ENCODE data around the gene ZNF414. TPM values are rescaled to one million over a fixed set of nuclear protein-coding genes. Genes with fewer than 3 reads are reported as not detected.

Gene ZNF414
- total RNA-seq, 2 donors from 2014 or later, result 6.5 to 10.6 TPM

- ATAC-seq (ENCODE audit: insufficient number of reproducible peaks, low FRiP score, low read depth) (no peak), DNase-seq (ENCODE audit: low spot score) (no peak)
- H3K9me3 ChIP-seq, result no peaks in the 10 kb centered on the region
- no peaks in the 10 kb centered on the region for H3K27me3 ChIP-seq (replicated peaks; ENCODE audit: insufficient read depth)
- peaks cover 52% of the 10 kb centered on the region for H3K36me3 ChIP-seq
- H3K4me3 ChIP-seq, result no peak overlapping the region
- no peaks in the 10 kb centered on the region for H3K4me1 ChIP-seq (ENCODE audit: control insufficient read depth in 1 of 2, low read depth in 2 of 2)
- no peak overlapping the region for H3K27ac ChIP-seq
- TF ChIP-seq CTCF (IDR thresholded peaks at IDR 0.05), result no peak
These were observed 26.7 kb downstream of the ZNF414 start for GRCh38 chr19:8487137-8487851.

GRCh38 chr19:8486661-8487136 lies 27.3 kb downstream of the ZNF414 start:
- H3K27ac ChIP-seq, result no peak overlapping the region
- H3K9me3 ChIP-seq, result no peaks in the 10 kb centered on the region
- H3K4me1 ChIP-seq (ENCODE audit: control insufficient read depth in 1 of 2, low read depth in 2 of 2), result no peaks in the 10 kb centered on the region
- no peaks in the 10 kb centered on the region for H3K27me3 ChIP-seq (replicated peaks; ENCODE audit: insufficient read depth)
- peaks cover 52% of the 10 kb centered on the region for H3K36me3 ChIP-seq
- ATAC-seq (ENCODE audit: insufficient number of reproducible peaks, low FRiP score, low read depth) (no peak), DNase-seq (ENCODE audit: low spot score) (no peak)
- TF ChIP-seq CTCF (IDR thresholded peaks at IDR 0.05), result no peak
- no peak overlapping the region for H3K4me3 ChIP-seq

GRCh38 chr19:8485561-8486371 lies 28.2 kb downstream of the ZNF414 start:
- TF ChIP-seq CTCF (IDR thresholded peaks at IDR 0.05), result no peak
- ATAC-seq (ENCODE audit: insufficient number of reproducible peaks, low FRiP score, low read depth) (no peak), DNase-seq (ENCODE audit: low spot score) (no peak)
- Histone ChIP-seq H3K4me1 (ENCODE audit: control insufficient read depth in 1 of 2, low read depth in 2 of 2) (no peaks in the 10 kb centered on the region), H3K27me3 (replicated peaks; ENCODE audit: insufficient read depth) (no peaks in the 10 kb centered on the region), H3K9me3 (no peaks in the 10 kb centered on the region), H3K4me3 (no peak overlapping the region), H3K27ac (no peak overlapping the region), H3K36me3 (peaks cover 52% of the 10 kb centered on the region)

GRCh38 chr19:8484331-8484894 lies 29.6 kb downstream of the ZNF414 start:
- Histone ChIP-seq H3K27me3 (replicated peaks; ENCODE audit: insufficient read depth) (no peaks in the 10 kb centered on the region), H3K9me3 (no peaks in the 10 kb centered on the region), H3K4me3 (no peak overlapping the region), H3K27ac (no peak overlapping the region), H3K4me1 (ENCODE audit: control insufficient read depth in 1 of 2, low read depth in 2 of 2) (no peaks in the 10 kb centered on the region), H3K36me3 (peaks cover 52% of the 10 kb centered on the region)
- ATAC-seq (ENCODE audit: insufficient number of reproducible peaks, low FRiP score, low read depth) (no peak), DNase-seq (ENCODE audit: low spot score) (no peak)
- no peak for TF ChIP-seq CTCF (IDR thresholded peaks at IDR 0.05)

GRCh38 chr19:8483165-8483564 lies 30.8 kb downstream of the ZNF414 start:
- no peaks in the 10 kb centered on the region for H3K27me3 ChIP-seq (replicated peaks; ENCODE audit: insufficient read depth)
- H3K27ac ChIP-seq, result no peak overlapping the region
- DNase-seq (ENCODE audit: low spot score) (no peak), ATAC-seq (ENCODE audit: insufficient number of reproducible peaks, low FRiP score, low read depth) (no peak)
- H3K4me1 ChIP-seq (ENCODE audit: control insufficient read depth in 1 of 2, low read depth in 2 of 2), result peaks cover 0 to 2% of the 10 kb centered on the region in 2 donors
- peaks cover 43% of the 10 kb centered on the region for H3K36me3 ChIP-seq
- H3K9me3 ChIP-seq, result no peaks in the 10 kb centered on the region
- no peak for TF ChIP-seq CTCF (IDR thresholded peaks at IDR 0.05)
- H3K4me3 ChIP-seq, result no peak overlapping the region
